Activated CD4-positive, alpha-beta T cell treated with anti-CD3 and anti-CD28 coated beads, Interleukin-2, Interleukin-4, amounts not matched to agents 100 ng/mL and 50 ng/mL, durations not matched to agents 16 hours and 8 hours (primary cell): ENCODE measurements around the gene LCN6.
"Not testable (repeated sequence)": the region's sequence is repeated elsewhere in the genome, so short reads cannot be mapped to it uniquely, and the experiment has no call there.

ENCODE experiments used
- DNase-seq: peaks from one replicate; pipeline ENCODE4 v3.0.0-alpha.2; 2020; ENCODE audit warnings: low spot score

Gene LCN6

GRCh38 chr9:136759436-136760325, 11.4 kb upstream of the LCN6 start:
- no peak for DNase-seq

GRCh38 chr9:136759001-136759400, 10.7 kb upstream of the LCN6 start:
- DNase-seq = no peak

- no peak for DNase-seq
These were observed 9.4 kb upstream of the LCN6 start for GRCh38 chr9:136757751-136758140.

- DNase-seq = no peak
These were observed 9.0 kb upstream of the LCN6 start for GRCh38 chr9:136757328-136757727.

- no peak for DNase-seq
These were observed 8.5 kb upstream of the LCN6 start for GRCh38 chr9:136756836-136757235.

- DNase-seq = no peak
These were observed 7.8 kb upstream of the LCN6 start for GRCh38 chr9:136756134-136756438.

GRCh38 chr9:136755302-136756133, 7.2 kb upstream of the LCN6 start:
- not testable (repeated sequence) for DNase-seq

GRCh38 chr9:136754626-136755301, 6.4 kb upstream of the LCN6 start:
- no peak for DNase-seq

GRCh38 chr9:136754059-136754572, 5.8 kb upstream of the LCN6 start:
- no peak for DNase-seq

GRCh38 chr9:136753371-136754058, 5.2 kb upstream of the LCN6 start:
- no peak for DNase-seq

GRCh38 chr9:136751814-136752213, 3.5 kb upstream of the LCN6 start:
- no peak for DNase-seq

GRCh38 chr9:136751244-136751643, 2.9 kb upstream of the LCN6 start:
- no peak for DNase-seq

- peak; percentile 71 for DNase-seq
These were observed 2.2 kb upstream of the LCN6 start for GRCh38 chr9:136750526-136750925.

- no peak for DNase-seq
These were observed 614 bp upstream of the LCN6 start for GRCh38 chr9:136748666-136749611.

GRCh38 chr9:136747161-136748060, 914 bp downstream of the LCN6 start:
- DNase-seq = no peak

GRCh38 chr9:136746621-136747020, 1.7 kb downstream of the LCN6 start:
- DNase-seq = no peak

- no peak for DNase-seq
These were observed 2.2 kb downstream of the LCN6 start for GRCh38 chr9:136746155-136746490.

- DNase-seq = no peak
These were observed 2.8 kb downstream of the LCN6 start for GRCh38 chr9:136745389-136746154.

GRCh38 chr9:136744773-136745172, 3.6 kb downstream of the LCN6 start:
- no peak for DNase-seq
